Measurements from ENCODE around the gene SATB2.

The SATB2 gene

DNA sequence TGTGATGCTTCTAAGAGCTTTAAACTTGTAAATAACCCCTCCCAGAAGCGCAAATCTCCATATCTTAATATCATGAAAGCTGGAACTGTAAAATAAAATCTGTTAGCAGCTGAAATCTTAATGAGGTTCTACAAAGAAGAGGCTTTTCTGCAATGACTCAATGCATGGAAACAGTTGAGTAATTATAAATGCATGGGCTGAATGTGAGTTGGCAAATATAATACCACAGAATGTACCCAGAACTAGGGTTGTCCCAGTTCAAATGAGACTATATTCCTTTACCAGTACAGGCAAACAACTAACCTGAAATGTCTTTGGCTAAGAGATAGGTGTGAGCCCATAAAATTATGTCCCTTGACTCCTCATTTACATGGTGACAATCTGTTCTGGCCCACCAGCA lies 52.9 kb downstream of the SATB2 start:
- no peak for DNase-seq

DNA sequence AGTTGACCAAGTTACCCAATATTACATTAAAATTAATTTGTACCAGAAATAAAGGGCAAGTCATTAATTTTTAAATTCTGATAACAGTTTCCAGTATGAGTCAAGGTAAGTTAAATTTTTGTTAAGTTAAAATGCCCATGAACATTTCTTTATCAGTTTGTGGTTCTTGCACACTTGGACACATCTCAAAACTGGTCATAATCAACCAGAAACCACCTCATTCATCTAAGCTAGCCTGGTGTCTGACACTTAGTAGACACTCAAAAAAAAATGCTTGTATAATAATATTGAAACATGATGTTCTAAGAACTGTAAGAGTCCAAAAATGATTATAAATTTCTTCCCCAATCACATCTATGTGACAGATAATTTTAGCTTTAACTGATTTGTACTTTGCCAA lies 62.4 kb downstream of the SATB2 start:
- DNase-seq = no peak

DNA sequence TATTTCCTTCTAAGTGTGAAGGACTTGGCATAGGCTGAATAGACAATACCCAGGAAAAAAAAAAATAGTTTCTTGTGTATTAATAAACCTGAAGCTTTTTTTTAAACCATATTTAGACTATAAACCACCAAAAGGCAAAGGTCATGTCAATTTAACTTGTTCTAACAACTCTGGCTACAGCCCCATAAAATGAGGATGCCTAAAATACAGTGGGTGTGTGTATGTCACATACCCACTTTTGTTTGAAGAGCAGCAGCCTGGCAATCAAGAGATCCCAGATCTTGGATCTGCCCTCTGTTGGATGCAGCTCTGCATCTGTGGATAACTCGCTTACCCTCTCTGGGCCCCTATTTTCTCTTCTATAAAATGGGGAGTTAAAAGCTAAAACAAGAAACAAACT lies 65.4 kb downstream of the SATB2 start:
- DNase-seq = no peak

DNA sequence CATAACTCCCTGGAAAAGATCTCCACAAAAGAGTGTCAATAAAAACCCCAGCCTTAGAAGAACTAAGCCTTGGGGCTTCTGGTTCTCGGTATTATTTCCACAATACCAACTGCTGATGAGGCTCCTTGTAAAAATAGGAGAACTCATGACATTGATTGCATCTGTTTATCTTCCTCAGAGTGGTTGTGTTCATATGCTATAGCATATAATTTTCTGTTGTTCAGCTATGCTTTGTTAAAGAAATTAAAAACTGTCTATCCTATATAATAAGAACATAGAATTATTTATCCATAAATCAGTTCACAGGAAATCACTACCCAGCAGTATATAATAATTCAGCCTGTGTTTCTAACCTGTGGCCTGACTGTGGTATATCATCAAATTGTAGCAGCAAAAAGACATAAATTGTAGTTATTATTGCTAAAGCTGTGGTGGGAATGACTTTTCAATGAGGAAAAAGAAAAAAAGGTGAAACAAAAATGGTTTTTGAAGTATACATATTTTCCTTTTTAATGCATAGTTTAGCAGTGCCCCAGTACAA lies 68.9 kb downstream of the SATB2 start:
- no peak for DNase-seq

DNA sequence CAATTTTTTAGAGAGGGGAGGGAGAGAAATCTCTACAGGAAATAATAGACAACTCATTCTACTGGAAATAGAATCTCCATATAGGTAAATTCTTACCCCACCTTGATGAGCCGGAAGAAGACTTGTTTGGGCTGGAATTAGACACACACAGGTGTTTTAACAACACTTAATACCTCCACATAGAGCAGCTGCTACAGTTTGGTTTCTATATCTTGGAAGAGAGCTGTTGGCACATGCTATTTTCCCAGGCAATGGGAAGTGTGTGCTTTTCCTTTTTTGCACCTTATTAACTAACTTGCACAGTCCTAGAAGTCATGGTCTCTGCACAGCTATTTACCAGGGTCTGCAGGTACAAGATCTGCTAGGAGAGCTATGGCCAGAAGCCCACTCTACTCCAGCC lies 73.7 kb downstream of the SATB2 start:
- DNase-seq = no peak

DNA sequence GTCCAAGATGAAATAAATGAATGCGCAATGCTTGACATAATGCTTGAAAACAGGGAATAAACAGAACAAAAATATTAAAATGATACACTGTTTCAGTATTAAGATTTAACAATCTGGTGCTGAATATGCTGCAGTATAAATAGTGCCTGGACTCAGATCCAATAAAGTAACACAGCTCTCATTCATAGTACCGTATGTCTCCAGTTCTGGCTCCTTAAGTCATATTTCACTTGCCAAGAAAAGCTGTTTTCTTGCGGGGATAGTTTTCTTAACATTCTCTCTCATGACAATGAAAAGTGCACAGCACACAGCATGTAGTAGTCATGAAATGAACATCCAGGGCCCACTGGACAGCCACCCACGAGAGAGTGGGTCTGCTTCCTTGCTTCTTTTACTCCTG lies 74.7 kb downstream of the SATB2 start:
- DNase-seq = no peak

DNA sequence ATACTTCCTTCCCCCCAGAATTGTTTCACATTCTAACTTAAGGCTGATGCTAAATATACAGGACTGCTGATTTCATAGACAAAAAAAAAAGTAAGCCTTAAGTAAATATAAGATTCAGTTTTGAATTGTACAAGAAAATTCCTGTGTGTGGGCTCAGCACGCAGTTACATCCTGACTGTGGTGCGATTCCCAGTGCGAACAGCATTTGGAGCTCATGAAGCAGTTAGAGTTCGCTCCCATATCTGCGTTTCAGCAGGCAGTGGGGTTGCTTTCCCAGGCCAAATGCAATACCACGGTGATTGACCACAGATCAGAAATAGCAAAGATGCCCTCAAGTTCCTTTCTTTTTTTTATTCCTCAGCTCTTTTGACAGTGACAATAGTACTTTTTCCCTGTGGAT lies 75.6 kb downstream of the SATB2 start:
- no peak for DNase-seq

DNA sequence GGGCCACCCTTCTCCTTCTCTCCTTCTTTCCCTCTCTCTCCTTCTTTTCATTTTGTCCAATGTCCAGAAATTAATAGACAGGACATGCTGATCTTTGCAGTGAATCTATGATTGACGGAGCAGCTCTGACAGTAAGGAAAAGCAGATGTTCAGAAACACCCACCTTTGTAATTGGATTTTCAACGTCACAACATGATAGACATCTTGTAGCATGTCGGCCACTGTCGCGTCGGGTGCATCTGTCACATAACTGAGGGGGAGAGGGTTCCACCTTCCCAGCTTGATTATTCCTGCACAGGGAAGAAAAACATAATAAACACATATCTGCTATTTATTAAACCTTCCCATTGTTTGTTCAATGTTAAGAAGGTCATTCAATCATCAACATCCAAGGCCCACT lies 76.2 kb downstream of the SATB2 start:
- DNase-seq = no peak

DNA sequence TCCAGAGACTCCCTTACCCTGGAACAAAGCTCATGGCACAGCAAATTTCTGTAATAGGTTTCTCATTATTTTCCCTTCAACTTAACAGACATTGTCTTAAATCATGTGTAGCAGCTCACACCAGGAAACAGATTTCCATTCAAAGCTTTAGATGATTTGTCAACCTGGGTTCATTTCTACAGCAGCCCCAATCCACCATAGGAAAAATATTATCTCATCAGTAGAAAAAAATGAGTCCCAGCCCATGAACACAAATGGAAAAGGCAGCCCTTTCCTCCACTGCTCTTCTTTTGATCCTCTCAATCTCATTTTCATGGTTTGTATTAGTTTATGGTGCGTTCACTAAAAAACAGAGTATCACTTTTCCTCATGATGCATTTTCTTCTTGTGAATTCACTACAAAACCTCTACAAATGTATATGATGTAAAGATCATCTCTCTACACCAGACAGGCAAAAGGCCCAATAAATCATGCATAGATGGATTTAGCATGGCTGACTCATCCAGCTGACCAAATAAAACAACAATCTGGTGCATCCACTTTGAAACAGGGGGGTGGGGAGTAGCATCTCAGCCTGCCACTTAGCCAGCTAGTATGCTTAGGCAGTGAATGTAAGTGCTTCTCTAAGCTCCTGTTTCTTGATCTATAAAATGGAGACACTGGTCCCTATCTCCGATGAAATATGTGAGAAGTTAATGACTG lies 78.6 kb downstream of the SATB2 start:
- no peak for DNase-seq

DNA sequence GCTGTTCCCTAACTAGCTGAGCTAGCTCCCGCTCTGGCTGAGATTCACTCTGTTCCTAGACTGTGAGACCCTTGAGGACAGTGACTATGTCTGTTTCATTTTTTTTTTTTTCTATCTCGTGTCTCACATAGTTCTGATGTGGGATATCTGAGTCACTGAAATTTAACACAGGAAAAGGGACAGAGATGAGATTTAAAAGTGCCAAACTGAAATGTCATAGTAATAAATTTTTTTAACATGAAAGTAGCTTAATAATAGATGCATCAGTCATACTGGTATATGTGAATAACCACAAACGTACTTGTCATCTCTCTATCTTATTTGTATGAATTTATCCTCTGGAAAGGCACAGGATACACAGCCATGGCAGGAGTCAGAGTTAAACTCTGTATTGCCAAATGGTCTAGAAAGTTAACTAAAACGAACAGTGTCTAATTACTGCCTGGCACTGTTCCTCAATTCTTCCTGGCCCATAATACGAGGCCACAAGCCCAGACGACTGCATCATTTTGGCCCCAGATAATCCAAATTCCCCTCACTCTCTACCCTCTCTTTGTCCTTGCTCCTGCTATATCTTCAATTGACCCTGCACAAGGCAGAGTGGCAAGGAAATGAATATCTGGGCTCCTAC lies 87.5 kb downstream of the SATB2 start:
- DNase-seq = no peak

DNA sequence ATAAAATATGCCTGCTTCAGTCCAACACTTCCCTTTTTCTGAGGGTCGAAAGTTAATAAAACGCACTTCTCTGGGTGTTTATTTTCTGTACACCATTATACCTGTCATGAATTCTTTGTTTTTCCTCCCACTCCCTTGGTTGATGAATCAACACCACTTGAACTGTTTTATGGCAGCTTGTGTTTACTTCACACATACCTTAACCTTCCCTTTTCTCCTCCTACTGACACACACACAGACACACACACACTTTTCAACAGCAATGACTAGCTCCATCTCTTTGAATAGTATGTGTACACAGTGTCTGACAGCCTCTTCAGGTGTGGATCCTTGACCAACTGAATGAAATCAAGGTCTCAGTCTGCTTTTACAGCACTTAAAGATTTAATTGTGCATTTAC lies 91.3 kb downstream of the SATB2 start:
- DNase-seq = no peak

DNA sequence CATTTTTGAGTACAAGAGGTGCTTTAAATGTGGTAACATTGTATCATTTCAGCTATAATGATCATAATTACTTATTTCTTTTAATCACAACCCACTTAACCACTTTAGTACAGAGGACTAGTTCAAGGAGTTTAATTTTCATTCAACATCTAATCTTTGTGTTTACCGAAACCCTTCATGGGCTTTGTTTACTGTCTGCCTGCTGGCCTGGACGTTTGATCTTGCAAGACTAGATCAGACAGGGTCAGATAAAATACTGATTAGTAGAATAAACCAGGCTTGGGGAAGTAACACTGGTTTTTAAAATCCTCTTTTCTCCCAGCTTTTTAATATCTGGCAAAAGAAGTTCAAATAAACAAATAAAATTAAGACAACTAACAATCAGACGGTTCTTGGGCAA lies 93.6 kb downstream of the SATB2 start:
- no peak for DNase-seq

DNA sequence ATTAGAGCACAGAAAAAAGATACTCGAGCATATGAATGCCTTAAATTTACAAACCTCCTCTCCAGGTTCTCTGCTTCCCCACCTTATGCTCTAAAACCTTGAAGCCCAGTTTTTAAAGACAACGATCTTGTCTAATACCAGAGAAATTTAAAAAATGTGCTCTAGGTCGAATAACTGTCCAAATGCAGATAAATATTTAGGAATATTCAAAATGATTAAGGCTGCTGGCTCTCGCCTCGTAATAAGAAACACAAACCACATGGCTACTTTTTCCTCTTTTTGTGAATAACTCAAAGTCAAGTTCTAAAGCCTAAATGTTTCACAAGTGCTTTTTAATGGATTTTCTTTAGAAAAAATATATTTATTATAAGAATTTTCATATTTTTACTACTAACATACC lies 101.3 kb downstream of the SATB2 start:
- no peak for DNase-seq

DNA sequence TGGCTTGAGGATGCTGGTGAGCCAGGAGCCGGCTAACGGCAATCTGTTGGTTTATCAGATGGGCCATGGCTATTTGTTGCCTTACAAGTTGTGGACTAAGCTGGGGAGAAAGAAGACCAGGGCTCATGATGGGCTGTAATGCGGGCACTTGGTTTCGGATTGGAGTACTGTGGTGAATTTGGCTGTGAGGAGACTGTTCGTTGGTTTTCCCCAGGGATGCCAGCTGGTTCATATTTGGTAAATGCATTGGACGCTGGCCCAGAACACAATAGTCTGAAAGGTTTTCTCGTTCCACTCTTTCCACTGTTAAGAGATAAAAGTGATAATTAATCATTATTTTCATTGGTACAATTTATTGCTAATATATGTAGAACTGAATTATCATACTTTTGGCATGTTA lies 108.9 kb downstream of the SATB2 start:
- no peak for DNase-seq

DNA sequence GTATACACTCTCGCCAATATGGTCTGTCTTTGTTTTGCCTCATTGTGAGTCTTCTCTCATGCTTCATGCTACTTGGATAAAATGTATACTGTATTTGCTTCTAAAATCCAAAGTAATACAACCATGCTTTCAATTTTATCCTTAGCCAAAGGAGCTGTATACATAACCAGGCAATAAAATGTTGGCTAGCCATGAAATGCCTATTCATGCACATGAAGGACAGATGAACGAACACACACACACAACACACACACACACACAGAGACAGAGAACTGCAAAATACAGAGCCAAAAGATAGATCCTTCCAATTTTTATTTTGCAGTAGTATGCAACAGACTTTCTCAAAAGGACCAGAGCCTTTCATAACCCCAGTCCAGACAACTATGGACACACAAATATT lies 113.7 kb downstream of the SATB2 start:
- no peak for DNase-seq

DNA sequence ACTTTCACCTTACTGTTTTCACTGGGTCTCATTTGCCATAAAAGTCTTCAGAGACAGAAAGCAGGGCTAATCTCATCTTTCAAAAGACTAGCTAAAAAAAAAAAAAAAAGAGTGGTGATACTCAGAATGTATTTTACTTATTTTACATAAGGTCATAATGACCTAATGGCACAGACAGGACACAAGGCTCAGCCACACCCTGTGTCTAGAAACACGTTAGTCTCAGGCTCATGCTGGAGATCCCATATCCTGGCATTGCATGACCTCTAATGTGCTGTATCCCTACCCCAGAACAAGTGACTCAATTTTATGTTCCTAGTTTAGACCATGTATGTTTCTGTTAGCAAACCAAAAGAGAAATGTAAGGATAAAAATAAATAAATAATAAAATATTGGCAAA lies 115.4 kb downstream of the SATB2 start:
- no peak for DNase-seq

DNA sequence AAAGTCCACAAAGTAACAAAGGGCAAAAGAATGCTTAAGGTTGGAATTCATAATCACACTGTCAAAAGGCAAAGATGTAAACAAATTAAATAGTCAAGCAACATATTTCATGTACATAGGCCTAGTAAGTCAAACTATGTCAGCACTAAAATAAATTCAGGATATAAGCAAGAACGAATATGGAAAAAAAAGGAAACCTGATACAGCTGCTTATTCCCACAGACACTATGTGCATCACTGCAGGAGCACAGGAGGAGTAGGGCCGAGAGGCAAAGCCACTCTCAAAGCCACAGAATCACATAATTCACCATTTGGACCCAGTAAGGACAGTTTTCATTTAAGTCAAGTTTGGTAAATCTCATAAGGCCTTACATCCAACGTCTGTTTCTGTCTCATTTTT lies 116.6 kb downstream of the SATB2 start:
- no peak for DNase-seq

DNA sequence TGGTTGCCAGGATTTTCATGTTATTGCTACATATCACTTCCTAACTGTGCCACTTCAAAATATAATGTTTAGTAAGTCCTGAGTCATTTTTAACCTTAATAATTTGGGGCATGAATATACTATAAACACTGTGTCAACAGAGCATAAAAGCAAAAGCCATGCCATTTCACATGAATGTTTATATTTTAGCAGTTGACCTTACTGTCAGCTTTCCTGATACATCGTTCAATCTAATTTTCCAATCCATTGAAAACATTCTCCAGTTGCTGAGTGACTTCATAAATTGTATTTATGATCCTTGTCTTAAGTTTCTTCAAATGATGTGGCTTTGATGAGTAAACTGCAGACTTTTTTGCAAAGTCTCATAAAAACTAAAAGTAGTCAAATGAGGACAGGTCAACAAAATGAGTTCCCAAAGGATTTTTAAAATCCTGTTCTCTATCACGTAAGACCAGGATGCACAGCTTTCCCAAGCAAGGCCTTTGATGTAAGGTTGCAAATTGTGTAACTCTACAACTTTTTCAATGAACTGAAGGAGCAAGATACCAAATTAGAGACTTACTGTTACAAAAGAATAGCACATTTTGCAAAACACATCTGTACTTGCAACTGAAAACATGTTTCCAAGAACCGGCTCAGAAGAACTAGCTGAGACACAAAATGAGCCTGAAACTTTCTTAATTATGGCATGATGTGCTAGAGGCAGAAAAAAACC lies 117.7 kb downstream of the SATB2 start:
- no peak for DNase-seq

DNA sequence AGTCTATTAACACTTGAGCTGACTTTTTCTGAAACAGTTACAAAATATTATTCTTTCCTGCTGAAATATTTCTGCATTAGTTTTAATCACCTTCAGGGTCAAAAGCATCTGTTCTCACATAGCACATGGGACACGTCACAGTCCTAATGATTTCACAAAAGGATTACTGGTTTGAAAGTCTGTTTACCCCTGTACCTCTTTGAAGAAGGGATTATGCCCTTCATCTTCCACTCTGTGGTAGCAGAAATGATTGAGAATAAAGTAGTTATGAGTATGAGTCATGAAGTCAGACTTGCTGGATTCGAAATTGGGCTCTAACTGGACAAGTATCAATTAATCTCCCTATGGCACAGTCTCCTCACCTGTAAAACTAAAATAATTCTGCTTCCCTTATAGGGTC lies 121.2 kb downstream of the SATB2 start:
- DNase-seq = no peak

DNA sequence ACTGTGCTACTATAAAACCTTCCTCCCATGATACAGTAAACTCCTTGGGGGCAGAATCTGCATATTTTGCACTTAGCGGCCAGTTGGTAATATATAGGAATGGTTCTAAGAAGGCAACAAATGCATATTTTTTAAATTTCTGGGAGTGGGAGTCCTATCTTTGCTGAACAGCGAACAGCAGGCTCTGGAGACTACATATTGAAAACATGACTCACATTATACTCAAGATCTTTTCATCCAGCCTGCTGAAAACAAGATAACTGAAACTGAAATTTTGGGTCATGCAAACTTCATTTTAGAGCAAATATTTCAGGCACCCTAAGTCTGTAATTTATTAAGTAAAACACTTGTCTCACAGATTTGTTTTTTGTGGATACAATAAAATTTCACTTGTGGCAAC lies 122.2 kb downstream of the SATB2 start:
- no peak for DNase-seq

DNA sequence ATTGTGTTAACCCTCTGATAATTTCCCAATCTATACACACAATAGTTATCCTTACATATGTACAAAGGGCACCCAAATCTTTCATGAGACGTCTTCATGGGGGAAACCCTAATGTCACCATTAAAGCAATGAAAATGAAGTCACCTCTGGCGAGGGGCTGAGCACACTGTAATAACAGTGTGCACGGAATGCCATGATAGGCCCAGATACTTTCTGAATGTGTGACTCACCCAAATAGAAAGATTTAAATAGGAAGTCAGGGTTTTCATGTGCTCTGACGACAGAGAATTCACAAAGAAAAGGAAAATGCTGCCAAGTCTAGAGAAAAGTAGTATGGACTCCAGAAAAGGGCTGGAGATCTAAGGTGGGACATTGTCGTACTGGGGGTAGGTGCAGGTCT lies 128.3 kb downstream of the SATB2 start:
- DNase-seq = no peak

DNA sequence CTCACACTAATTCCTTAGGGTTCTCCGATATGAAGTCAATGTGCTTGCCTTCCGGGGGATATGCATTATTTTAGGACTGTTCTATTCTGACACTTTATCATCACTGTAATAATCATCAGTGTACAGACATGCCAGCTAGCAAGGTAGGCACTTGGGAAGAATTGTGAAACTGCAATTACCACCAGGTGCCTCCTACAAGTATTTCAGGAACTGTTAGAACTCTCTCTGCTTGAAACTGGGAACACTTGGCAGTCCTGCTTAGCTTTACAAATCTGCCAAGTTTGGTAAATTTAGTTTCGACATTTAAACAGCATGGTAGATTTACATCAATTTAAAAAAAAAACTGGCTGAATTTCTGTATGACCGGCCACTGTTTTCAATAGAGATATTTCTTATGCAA lies 128.7 kb downstream of the SATB2 start:
- DNase-seq = no peak

DNA sequence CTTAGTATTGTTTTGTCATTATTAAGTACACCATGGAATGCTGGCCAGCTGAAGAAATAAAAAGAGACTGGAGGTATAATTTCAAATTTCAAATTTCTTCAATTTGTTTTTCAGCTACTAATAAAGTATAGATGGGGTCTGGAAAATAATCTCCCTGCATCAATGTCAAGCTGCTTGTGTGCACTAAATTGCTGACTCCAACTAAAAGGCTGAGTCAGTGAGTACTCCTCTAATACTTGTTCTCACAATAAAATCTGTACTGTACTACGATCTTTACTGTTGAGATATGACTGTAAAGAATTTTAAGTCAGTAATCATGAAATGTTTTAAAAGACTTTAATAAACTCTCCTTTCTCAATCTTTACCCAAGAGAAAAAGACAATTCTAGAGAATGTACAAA lies 131.9 kb downstream of the SATB2 start:
- DNase-seq = no peak

DNA sequence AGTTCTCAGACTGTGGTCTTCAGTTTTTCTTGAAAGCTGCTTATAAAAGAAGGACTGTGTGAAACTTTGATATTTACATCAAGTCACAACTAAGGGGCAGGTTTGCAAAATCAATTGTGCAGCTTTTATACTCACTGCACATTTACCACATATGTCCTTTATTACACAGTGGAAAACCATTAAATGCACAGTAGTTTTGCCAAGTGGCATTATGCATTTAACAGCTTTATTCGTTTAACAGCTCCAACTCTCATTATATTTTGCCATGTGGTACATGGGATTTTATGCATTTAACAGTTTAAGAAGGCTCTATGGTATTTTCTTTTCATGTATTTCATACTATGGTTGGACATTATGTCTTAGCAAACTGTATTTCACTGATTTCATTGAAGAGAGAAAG lies 135.6 kb downstream of the SATB2 start:
- DNase-seq = no peak

Measured in activated CD4-positive, alpha-beta T cell treated with anti-CD3 and anti-CD28 coated beads, Interleukin-2, amount 50 U/mL, for 4 hours (primary cell).